GM20431 (cell line): ENCODE results near the gene MYPN.

Experiments
- in situ Hi-C: fragments of 300-500 bp; cut with MseI, MboI; formaldehyde crosslinking; loops from one replicate; pipeline ENCODE4 v1.15.0; 2020; ENCODE audit warnings: low sequenced_read_pairs; ENCODE audit not compliant: unreplicated experiment

The MYPN gene

GRCh38 chr10:68249297-68249696 lies 140.0 kb downstream of the MYPN start:
- in situ Hi-C loops = no loop called here

- in situ Hi-C loops = no loop called here
Observed at GRCh38 chr10:68251151-68251550, 141.9 kb downstream of the MYPN start.

DNA sequence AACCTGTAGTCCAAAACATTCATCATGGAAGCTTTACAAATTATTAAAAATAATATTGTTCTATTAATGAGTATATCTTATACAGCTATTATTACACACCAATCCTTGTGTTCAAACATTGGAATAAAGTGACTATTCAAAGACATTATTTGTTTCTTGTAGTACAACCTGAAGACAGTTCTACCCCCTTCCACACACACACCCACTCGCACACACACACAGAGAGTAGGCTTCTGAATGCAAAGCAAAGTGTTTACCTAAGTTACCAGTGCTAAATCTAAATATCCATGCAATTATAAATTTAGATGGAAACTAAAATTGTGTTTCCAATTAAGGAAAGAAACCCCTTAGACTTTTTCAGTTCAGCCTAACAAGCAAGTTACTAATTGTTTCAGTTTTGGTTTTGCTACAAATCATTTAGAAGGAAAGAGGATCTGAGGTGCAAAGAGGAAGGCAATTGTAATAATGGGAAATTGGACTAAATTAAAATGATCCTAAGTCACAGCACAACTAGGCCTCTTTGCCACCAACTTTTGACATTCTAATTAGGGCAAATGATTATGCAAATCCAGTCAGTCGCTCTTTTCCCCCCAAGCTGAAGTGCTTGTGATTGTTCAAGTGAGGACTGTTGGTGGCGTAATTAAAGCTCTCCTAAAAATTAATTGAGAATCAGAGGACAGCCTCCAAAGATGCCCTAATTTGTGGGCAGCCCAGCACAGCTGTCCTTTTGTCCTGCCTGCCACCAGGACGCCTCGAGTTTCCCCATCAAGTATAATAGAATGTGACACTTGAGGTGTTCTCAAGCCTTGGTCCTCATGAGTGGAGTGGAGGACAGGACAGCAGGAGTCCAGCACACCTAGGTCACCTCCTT lies 142.6 kb downstream of the MYPN start:
- in situ Hi-C loops = no loop called here

GRCh38 chr10:68253346-68253745 lies 144.1 kb downstream of the MYPN start:
- in situ Hi-C loops = no loop called here

GRCh38 chr10:68261132-68261856 lies 152.0 kb downstream of the MYPN start:
- in situ Hi-C loops = no loop called here
